ENCODE results near the gene OR5AU1. TPM values are rescaled to one million over a fixed set of nuclear protein-coding genes. Genes with fewer than 3 reads are reported as not detected.
A peak's percentile ranks its signal among the peaks of the same experiment; 100 is the strongest.

Gene OR5AU1
- polyA plus RNA-seq, 2 of the 4 experiments (the other 2 are of a cell fraction): not detected

DNA sequence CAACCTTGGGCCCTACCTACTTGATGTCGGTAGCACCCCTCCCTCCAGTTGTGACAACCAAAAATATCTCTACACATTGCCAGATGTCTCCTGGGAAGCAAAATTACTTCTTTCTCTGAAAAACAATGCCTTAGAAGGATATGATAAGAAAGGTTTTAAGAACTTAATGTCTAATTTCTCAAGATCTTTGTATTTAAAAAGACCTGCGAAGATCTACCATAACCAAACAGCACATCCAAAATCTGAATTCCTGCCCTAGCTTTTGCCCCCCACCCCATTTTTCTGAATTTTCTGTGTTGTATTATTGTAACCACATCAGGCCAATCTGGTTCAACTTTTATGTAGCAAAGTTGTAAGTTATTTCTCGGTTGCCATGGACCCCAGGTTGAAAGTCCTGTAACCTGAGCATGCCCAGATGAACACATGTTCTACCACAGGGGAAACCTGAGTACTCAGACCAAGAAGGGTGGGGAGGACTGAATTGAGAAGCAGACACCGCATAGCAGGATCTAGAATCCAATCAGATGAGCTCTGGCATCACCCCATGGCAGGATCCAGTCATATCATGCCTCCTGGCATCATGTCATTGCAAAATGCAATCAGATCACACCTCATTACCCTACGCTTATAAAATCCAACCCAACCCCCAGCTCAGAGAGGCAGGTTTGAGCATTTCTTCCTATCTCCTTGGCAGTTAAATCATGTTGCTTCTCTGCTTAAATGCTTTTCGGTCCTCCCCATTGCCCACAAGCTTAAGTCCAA is 46.3 kb downstream of the OR5AU1 start:
- FAIRE-seq (no peak), ATAC-seq (no peak), DNase-seq (ENCODE audit: low read depth in 1 of 2, low spot score in 1 of 2) (no peak)
- TF ChIP-seq, protein P1, sequence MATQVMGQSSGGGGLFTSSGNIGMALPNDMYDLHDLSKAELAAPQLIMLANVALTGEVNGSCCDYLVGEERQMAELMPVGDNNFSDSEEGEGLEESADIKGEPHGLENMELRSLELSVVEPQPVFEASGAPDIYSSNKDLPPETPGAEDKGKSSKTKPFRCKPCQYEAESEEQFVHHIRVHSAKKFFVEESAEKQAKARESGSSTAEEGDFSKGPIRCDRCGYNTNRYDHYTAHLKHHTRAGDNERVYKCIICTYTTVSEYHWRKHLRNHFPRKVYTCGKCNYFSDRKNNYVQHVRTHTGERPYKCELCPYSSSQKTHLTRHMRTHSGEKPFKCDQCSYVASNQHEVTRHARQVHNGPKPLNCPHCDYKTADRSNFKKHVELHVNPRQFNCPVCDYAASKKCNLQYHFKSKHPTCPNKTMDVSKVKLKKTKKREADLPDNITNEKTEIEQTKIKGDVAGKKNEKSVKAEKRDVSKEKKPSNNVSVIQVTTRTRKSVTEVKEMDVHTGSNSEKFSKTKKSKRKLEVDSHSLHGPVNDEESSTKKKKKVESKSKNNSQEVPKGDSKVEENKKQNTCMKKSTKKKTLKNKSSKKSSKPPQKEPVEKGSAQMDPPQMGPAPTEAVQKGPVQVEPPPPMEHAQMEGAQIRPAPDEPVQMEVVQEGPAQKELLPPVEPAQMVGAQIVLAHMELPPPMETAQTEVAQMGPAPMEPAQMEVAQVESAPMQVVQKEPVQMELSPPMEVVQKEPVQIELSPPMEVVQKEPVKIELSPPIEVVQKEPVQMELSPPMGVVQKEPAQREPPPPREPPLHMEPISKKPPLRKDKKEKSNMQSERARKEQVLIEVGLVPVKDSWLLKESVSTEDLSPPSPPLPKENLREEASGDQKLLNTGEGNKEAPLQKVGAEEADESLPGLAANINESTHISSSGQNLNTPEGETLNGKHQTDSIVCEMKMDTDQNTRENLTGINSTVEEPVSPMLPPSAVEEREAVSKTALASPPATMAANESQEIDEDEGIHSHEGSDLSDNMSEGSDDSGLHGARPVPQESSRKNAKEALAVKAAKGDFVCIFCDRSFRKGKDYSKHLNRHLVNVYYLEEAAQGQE (IDR thresholded peaks at IDR 0.05): no peak
- TF ChIP-seq POLR2AphosphoS2 (conservative IDR thresholded peaks at IDR 0.05; ENCODE audit: low read length) (no peak), CBX2 (IDR thresholded peaks at IDR 0.05; ENCODE audit: borderline replicate concordance, low read depth) (no peak), RARB (CRISPR knock-in tag; IDR thresholded peaks at IDR 0.05) (no peak), USF2 (IDR thresholded peaks at IDR 0.05) (no peak), MYC (IDR thresholded peaks at IDR 0.05; ENCODE audit: borderline replicate concordance, low read length) (no peak), ZC3H11A (IDR thresholded peaks at IDR 0.05) (no peak), RNF2 (IDR thresholded peaks at IDR 0.05; ENCODE audit: borderline replicate concordance, low read depth) (no peak), FOXS1 (CRISPR knock-in tag; IDR thresholded peaks at IDR 0.05) (no peak), RFX5 (IDR thresholded peaks at IDR 0.05) (no peak)
- TF ChIP-seq, protein P2, sequence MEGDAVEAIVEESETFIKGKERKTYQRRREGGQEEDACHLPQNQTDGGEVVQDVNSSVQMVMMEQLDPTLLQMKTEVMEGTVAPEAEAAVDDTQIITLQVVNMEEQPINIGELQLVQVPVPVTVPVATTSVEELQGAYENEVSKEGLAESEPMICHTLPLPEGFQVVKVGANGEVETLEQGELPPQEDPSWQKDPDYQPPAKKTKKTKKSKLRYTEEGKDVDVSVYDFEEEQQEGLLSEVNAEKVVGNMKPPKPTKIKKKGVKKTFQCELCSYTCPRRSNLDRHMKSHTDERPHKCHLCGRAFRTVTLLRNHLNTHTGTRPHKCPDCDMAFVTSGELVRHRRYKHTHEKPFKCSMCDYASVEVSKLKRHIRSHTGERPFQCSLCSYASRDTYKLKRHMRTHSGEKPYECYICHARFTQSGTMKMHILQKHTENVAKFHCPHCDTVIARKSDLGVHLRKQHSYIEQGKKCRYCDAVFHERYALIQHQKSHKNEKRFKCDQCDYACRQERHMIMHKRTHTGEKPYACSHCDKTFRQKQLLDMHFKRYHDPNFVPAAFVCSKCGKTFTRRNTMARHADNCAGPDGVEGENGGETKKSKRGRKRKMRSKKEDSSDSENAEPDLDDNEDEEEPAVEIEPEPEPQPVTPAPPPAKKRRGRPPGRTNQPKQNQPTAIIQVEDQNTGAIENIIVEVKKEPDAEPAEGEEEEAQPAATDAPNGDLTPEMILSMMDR (IDR thresholded peaks at IDR 0.05): no peak
- H3K4me2 ChIP-seq: no peak overlapping the region
- H3K4me1 ChIP-seq: peaks cover 41% of the 10 kb centered on the region
- POLR2A ChIA-PET: no interaction called here
- no peak overlapping the region for H3K27ac ChIP-seq
- H3K9me3 ChIP-seq: no peaks in the 10 kb centered on the region
- CTCF ChIA-PET: interaction anchor here (0.6 to 13.3 kb wide), 8 partner anchors 14 to 93 kb away, joined by 3 to 292 read pairs (median 100); no protein-coding TSS in a partner anchor
- H3K4me3 ChIP-seq: no peak overlapping the region
- 65% methylated on average over 6 of the region's 6 CpGs for WGBS (ENCODE audit: missing lambda C conversion rate)

GRCh38 chr14:21108791-21109190 is 47.1 kb downstream of the OR5AU1 start:
- no peak for FAIRE-seq
- TF ChIP-seq POLR2A (IDR thresholded peaks at IDR 0.05; ENCODE audit: low read length): no peak
- no peak for TF ChIP-seq PBX3 (IDR thresholded peaks at IDR 0.05)
- Histone ChIP-seq H3K9me3 (no peaks in the 10 kb centered on the region), H3K27ac (peak overlapping the region; percentile 46 to 97; a peak in 4 of 6 replicates), H3K4me3 (no peak overlapping the region), H3K4me2 (peak overlapping the region; percentile 87; the same call in 1 of the 3 replicates), H3K4me1 (peaks cover 41% of the 10 kb centered on the region)
- 96% methylated on average over 4 of the region's 4 CpGs for WGBS (ENCODE audit: missing lambda C conversion rate)
- CTCF ChIA-PET: interaction anchor here (0.7 to 13.3 kb wide), 7 partner anchors 14 to 92 kb away, joined by 3 to 292 read pairs (median 191); no protein-coding TSS in a partner anchor
- POLR2A ChIA-PET: no interaction called here
- no peak for DNase-seq (ENCODE audit: low read depth in 1 of 2, low spot score in 1 of 2)
- no peak for ATAC-seq
